Adrenal gland (tissue), 5 donors: ENCODE data around the gene PPP1CC.

Source experiments
- POLR2A ChIP-seq, 2 donors: fragments of 450-650 bp; IDR thresholded peaks; one replicate each; pipeline ENCODE4 v1.6.1; 2017; ENCODE audit warnings: antibody characterized with exemption in 2 of 2, mild to moderate bottlenecking in 2 of 2, moderate library complexity in 1 of 2
- TF ChIP-seq, protein P1 (sequence below), 6 experiments: fragments of 450-650 bp in 4 of 6; fragments of 200-600 bp in 2 of 6; sonication (generic) in 1 of 6; IDR thresholded peaks; 1 replicate in 5 of 6; 2 replicates in 1 of 6; pipeline versions ENCODE4 v1.5.1 to v1.8.0; 2016 to 2021; ENCODE audit warnings: antibody characterized with exemption in 6 of 6, mild to moderate bottlenecking in 2 of 6, moderate library complexity in 1 of 6
- donor health status: DM: no; HTN: no; CAD: no.

DNA sequence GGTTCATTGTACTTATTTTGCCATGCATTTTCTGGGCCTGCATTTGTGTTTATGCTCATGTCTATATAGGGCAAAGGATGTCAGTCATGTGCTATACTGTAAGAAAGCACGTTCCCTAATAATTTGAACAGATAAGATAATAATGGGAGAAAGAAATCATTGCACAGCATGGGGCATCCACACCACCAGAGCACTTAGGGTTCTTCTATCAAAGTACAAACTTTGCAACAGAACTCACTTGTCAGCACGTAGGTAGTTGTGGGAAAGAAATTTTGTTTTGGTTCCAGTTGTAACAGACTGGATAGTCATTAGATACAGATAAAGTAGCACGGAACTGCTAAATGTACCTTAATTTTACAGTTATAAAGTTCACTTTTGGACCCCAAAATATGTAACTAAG is 10.1 kb downstream of the PPP1CC start:
- TF ChIP-seq, protein P1, sequence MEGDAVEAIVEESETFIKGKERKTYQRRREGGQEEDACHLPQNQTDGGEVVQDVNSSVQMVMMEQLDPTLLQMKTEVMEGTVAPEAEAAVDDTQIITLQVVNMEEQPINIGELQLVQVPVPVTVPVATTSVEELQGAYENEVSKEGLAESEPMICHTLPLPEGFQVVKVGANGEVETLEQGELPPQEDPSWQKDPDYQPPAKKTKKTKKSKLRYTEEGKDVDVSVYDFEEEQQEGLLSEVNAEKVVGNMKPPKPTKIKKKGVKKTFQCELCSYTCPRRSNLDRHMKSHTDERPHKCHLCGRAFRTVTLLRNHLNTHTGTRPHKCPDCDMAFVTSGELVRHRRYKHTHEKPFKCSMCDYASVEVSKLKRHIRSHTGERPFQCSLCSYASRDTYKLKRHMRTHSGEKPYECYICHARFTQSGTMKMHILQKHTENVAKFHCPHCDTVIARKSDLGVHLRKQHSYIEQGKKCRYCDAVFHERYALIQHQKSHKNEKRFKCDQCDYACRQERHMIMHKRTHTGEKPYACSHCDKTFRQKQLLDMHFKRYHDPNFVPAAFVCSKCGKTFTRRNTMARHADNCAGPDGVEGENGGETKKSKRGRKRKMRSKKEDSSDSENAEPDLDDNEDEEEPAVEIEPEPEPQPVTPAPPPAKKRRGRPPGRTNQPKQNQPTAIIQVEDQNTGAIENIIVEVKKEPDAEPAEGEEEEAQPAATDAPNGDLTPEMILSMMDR (IDR thresholded peaks at IDR 0.05): no peak
- no peak for TF ChIP-seq POLR2A (IDR thresholded peaks at IDR 0.05)
